Measurements from ENCODE around the gene GAK.

Gene GAK

GRCh38 chr4:905485-906338, 26.4 kb downstream of the GAK start:
- DNase-seq, result no peak

- DNase-seq, result no peak
Observed at GRCh38 chr4:903066-904046, 28.8 kb downstream of the GAK start.

GRCh38 chr4:901192-901910, 30.8 kb downstream of the GAK start:
- DNase-seq, result no peak

GRCh38 chr4:900721-901120, 31.4 kb downstream of the GAK start:
- no peak for DNase-seq

GRCh38 chr4:900073-900472, 32.0 kb downstream of the GAK start:
- no peak for DNase-seq

GRCh38 chr4:899556-899906, 32.6 kb downstream of the GAK start:
- DNase-seq, result no peak

GRCh38 chr4:898869-899555, 33.1 kb downstream of the GAK start:
- no peak for DNase-seq

- no peak for DNase-seq
Observed at GRCh38 chr4:898123-898522, 34.0 kb downstream of the GAK start.

GRCh38 chr4:896630-897029, 35.5 kb downstream of the GAK start:
- no peak for DNase-seq

- DNase-seq, result no peak
Observed at GRCh38 chr4:896216-896615, 35.9 kb downstream of the GAK start.

GRCh38 chr4:895596-895995, 36.5 kb downstream of the GAK start:
- DNase-seq, result no peak

- DNase-seq, result no peak
Observed at GRCh38 chr4:893995-894705, 38.0 kb downstream of the GAK start.

GRCh38 chr4:893276-893994, 38.7 kb downstream of the GAK start:
- no peak for DNase-seq

GRCh38 chr4:892780-893179, 39.3 kb downstream of the GAK start:
- no peak for DNase-seq

- no peak for DNase-seq
Observed at GRCh38 chr4:891747-892146, 40.4 kb downstream of the GAK start.

- DNase-seq, result no peak
Observed at GRCh38 chr4:890036-890695, 42.0 kb downstream of the GAK start.

GRCh38 chr4:889516-889915, 42.6 kb downstream of the GAK start:
- DNase-seq, result no peak

GRCh38 chr4:888029-888428, 44.1 kb downstream of the GAK start:
- no peak for DNase-seq

GRCh38 chr4:887034-887763, 44.9 kb downstream of the GAK start:
- DNase-seq, result no peak

GRCh38 chr4:886244-886643, 45.9 kb downstream of the GAK start:
- no peak for DNase-seq
